GM21825 (cell line): ENCODE data around the gene HTR3D.
"Not testable (repeated sequence)": the region's sequence is repeated elsewhere in the genome, so short reads cannot be mapped to it uniquely, and the experiment has no call there.

Source experiments
- ATAC-seq: cut with Tn5 transposase; IDR thresholded peaks from one replicate; pipeline ENCODE4 v1.9.1; 2021; ENCODE audit warnings: mild to moderate bottlenecking, moderate library complexity; ENCODE audit not compliant: unreplicated experiment

The HTR3D gene, protein sequence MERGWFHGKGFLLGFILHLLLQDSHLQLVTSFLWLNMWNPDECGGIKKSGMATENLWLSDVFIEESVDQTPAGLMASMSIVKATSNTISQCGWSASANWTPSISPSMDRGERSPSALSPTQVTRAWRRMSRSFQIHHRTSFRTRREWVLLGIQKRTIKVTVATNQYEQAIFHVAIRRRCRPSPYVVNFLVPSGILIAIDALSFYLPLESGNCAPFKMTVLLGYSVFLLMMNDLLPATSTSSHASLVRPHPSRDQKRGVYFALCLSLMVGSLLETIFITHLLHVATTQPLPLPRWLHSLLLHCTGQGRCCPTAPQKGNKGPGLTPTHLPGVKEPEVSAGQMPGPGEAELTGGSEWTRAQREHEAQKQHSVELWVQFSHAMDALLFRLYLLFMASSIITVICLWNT

DNA sequence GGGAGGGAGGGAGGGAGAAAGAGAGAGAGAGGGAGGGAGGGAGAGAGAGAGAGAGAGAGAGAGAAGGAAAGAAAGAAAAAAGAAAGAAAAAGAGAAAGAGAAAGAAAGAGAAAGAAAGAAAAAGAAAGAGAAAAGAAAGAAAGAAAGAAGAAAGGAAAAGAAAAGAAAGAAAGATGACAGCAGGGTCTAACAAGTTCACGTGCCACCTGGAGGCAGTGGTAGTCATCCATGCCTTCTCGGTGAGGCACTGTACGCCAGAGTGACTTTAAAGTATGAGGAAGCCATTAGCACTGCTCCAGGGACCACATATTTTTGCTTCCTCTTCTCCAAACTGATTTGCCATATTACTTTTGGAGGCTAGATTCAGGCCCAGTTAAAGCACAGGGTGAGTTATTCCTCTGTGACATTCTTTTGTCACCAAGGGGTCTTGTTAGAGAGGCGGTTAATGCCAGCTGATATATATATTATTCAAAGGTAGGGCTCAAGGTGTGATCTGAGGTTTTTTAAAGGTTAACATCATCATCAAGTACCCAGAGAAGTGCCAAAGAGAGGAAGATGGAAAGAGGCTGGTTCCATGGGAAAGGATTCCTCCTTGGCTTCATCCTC is at the start of gene HTR3D:
HTR3D (plus strand) TSS at position 556 of the 606 bp plus-strand sequence; CDS start at position 556, 0 bp downstream.
- ATAC-seq, result no peak

GRCh38 chr3:183981990-183982644 is 49.4 kb upstream of the HTR3D start:
- no peak for ATAC-seq

- no peak for ATAC-seq
These were observed 47.3 kb upstream of the HTR3D start for GRCh38 chr3:183984127-183984740.

DNA sequence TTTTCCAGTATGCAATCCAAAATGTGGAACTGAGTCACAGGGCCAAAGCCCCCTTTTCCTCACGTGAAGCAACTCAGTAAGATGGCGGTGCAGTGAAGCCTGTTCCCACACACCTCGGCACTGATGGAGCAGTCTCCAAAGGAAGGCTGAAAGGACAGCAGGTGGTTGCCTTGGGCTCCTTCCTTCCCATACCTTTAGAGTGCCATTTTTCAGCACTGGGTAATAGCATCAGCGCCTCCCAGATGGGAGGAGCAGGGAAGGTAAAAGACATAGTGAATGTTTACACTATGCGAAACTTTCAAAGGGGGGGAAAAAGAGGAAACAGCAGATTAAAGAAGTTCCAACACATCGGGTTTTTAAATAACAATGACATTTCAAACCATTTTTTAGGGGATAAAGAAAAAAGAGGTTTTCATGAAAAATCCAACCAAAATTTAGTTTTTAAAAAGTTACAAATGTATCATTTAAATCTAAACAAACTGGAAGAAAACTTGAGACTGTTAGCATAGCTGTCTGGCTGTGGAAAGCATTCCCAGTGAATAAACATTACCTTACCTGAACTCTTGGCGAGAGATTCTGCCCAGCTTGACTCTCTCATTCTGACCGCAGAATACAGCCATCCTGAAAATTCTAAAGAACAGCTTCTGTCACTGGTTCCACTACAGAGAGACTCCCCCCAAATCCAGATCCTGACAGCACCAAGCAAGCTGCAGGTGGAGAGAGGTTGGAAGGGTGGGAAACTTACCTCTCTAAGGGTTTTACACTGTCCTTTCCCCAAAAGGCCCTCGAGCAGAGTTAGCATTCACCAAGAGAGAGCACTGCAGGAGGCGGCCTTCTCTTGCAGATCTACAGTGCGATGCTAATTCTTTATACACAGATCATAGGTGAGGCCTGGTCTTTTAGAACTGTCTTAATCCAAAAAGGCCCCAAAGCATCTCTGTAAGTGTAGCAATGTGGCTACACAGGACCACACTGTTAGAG is 46.5 kb upstream of the HTR3D start:
- ATAC-seq, result no peak

DNA sequence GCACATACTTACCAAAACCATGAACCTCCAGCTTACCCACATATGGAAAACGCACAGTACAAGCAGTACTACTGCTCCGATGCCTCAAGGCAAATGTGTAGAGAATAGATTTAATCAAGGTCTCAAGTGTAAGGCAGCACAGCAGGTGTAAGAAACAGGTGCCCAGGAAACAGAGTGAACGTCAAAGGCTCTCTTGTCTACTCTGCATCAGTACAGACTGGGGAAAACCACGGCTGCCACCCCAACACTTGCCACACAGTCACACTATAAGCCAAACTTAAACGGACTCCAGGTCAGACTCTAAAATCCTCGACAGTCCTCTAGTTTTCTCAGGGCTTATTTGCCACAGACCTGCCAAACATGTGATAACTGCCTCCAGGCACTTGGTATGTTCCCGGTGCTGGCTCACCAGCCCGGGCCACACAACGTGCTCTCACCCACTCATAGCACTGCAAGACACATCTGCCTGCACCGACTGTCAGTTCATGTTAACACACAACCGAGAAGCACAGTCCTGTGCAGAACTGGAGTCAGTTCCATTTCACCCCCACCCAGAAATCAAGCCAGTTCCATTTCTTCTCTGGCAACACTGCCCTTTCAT is 44.4 kb upstream of the HTR3D start:
- no peak for ATAC-seq

GRCh38 chr3:183988216-183988790 is 43.2 kb upstream of the HTR3D start:
- no peak for ATAC-seq

- ATAC-seq, result no peak
These were observed 40.1 kb upstream of the HTR3D start for GRCh38 chr3:183991403-183991802.

- ATAC-seq, result no peak
These were observed 29.8 kb upstream of the HTR3D start for GRCh38 chr3:184001761-184002160.

GRCh38 chr3:184002469-184002868 is 29.1 kb upstream of the HTR3D start:
- no peak for ATAC-seq

- no peak for ATAC-seq
These were observed 28.2 kb upstream of the HTR3D start for GRCh38 chr3:184003187-184003967.

- no peak for ATAC-seq
These were observed 27.1 kb upstream of the HTR3D start for GRCh38 chr3:184004476-184004875.

DNA sequence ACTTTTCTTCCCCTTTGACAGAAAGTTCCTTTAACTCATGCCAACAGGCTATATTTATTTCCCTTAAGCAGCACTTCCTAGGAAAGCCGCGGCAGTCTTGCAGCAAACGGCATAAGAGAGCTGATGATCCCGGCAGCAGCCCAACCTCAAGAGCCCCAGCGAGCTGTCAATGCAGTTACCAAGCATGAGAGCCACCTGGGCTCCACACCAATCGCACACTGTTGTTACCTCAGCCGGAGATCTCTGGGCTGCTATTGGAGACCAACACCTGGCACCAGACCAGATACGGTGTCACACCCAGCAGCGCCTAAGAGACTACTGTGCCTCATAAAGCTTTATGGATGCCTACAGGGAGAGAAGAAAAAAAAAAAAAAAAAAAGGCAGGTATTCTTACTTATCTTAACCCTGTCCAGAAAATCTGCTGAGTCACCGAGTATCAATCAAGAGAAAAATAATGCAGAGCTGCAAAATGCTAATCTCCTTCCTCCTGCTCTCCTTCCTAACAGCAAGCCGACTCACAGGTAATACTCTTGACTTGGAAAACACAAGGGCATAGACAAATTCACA is 25.5 kb upstream of the HTR3D start:
- ATAC-seq, result peak; percentile 87

DNA sequence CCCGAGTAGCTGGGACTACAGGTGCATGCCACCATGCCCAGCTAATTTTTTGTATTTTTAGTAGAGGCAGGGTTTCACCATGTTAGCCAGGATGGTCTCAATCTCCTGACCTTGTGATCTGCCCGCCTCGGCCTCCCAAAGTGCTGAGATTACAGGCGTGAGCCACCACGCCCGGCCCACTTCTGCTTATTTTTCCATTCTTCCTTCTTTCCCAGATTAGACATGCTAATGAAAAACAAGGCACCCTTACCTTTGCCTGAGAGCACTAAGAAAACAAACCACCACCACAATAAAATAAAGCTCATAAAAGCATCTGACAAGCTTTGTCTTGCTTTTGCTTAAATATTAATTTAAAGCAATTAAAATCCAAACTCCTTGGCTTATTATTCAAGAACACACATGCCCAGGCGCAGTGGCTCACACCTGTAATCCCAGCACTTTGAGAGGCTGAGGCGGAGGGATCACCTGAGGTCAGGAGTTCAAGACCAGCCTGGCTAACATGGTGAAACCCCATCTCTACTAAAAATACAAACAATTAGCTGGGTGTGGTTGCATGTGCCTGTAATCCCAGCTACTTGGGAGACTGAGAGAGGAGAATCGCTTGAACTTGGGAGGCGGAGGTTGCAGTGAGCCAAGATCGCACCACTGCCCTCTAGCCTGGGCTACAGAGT is 24.3 kb upstream of the HTR3D start:
- not testable (repeated sequence) for ATAC-seq

DNA sequence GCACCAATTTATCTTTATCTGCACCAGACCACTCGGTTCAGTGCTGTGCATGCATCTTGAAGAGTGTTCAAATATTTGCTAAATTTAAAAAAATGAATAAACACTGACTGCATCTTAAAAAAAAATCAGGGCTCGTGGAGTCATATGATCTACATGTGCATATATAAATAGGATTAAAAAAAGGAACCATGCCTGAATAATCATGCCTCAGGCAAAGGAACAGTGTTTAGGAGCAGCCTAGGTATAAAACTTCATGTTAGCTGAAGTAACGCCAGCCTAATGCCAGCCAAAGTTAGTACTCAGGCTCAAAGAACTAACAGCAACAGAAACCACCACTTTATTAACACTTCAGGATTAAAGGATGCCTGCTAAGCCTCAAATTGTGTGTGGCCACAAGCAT is 23.4 kb upstream of the HTR3D start:
- no peak for ATAC-seq

GRCh38 chr3:184011230-184011876 is 20.2 kb upstream of the HTR3D start:
- no peak for ATAC-seq

DNA sequence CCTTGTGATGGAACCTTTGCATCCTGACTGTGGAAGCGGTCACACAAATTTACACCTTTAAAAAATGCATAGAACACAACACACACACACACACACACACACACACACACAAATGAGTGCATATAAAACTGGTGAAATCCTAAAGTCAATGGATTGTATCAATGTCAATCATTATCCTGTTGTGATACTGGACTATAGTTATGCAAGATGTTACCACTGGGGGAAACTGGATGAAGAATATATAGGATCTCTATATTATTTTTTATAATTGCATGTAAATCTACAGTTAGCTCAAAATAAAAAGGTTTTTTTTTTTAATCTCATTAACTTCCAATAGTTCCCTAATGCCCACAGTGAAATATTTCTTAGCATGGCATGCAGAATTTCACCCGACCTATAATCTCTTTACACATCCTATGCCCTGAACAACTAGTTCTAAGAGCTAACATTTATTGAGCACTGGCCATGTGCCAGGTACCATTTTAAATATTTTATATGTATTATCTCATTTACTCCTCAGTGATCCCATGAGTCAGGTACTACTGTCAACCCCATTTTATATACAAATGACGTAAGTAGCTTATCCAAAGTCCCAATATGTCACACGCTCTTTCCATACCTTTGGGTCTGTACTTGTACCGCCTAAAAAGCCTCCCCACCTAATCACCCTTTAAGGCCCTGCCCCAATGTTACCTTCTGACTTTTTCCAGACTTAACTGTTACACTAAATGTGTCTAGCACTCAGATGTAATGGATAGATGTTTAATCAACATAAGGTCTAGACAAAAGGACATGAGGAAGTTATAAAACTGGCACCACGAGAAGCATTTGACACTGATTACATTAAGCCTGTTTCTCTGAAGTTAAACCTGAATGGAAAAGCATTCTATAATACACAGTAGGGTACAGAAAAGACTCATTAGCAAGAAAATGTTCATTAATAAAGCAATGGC is 19.3 kb upstream of the HTR3D start:
- no peak for ATAC-seq
